ENCODE data around the gene RHBDL2. TPM values are rescaled to one million over a fixed set of nuclear protein-coding genes. Genes with fewer than 3 reads are reported as not detected.
"Not testable (repeated sequence)": the region's sequence is repeated elsewhere in the genome, so short reads cannot be mapped to it uniquely, and the experiment has no call there.

The RHBDL2 gene
- total RNA-seq, 1 donor from 2014 or later, result not detected

DNA sequence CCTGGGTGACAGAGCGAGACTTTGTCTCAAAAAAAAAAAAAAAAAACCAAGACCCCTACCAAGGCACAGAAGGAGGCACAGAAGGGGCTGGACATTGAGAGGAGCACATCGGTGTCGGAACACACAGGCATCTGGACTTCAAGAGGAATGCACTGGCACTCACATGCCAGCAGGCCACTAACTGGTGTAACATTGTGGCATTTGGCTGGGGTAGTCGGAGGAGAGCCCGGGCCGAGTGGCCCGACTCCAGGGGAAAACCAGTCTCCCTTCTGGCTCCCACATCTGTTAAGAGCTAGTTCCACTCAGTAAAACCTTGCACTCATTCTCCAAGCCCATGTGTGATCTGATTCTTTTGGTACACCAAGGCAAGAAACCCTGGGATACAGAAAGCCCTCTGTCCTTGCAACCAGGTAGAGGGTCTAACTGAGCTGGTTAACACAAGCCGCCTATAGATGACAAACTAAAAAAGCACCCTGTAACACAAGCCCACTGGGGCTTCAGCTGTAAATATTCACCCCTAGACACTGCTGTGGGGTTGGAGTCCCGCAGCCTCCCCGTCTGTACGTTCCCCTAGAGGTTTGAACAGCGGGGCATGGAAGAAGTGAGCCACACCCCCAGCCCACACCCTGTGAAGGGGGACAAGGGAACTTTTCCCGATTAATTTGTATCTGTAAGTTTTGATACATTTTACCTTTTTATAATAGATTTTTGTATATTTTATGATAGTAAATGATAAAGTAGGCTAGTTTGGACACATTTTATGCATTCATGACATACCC lies 32.2 kb upstream of the RHBDL2 start:
- CTCF ChIA-PET, result no interaction called here
- POLR2A ChIA-PET, result no interaction called here
- DNase-seq, result no peak
- no peaks in the 10 kb centered on the region for H3K27me3 Mint-ChIP-seq
- ATAC-seq (ENCODE audit: low read depth), result no peak
- TF ChIP-seq CTCF (IDR thresholded peaks at IDR 0.05), result no peak
- peaks cover 6% of the 10 kb centered on the region for H3K9me3 Mint-ChIP-seq
- no peak overlapping the region for H3K27ac Mint-ChIP-seq
- H3K36me3 Mint-ChIP-seq (ENCODE audit: low read depth), result no peaks in the 10 kb centered on the region
- intact Hi-C loops (cut with micrococcal nuclease), result no loop called here
- no peaks in the 10 kb centered on the region for H3K4me1 Mint-ChIP-seq
- H3K4me3 Mint-ChIP-seq, result no peak overlapping the region

- DNase-seq; H3K27me3 Mint-ChIP-seq; POLR2A ChIA-PET; H3K9me3 Mint-ChIP-seq; intact Hi-C loops (cut with micrococcal nuclease); H3K4me3 Mint-ChIP-seq; H3K4me1 Mint-ChIP-seq; H3K36me3 Mint-ChIP-seq (ENCODE audit: low read depth); ATAC-seq (ENCODE audit: low read depth); H3K27ac Mint-ChIP-seq; CTCF ChIA-PET: not testable (repeated sequence)
Observed at GRCh38 chr1:38973145-38973544, 31.5 kb upstream of the RHBDL2 start.

DNA sequence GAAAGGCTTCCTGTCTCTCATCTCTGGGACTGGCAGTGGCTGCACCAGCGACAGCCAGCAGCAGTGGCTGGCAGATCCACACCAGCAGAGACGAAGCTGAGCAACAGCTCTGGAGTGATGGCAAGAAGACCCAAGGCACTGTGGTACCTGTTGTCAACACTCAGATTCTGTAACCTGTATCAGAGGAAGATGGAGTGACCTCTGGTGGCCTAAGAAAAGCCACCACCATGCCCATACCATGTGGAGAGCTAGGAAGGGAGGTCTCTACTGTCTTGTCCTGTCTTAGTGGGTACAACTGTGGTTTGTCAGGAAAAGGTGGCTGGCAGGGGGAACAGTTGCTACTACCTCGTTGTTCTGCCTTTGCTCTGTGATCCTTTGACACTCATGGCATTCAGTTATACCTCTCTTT lies 22.5 kb upstream of the RHBDL2 start:
- no peak overlapping the region for H3K27ac Mint-ChIP-seq
- POLR2A ChIA-PET, result no interaction called here
- CTCF ChIA-PET, result interaction anchor here (1.7 kb wide), 1 partner anchor 8 kb away, joined by 4 read pairs; no protein-coding TSS in a partner anchor
- H3K9me3 Mint-ChIP-seq, result no peaks in the 10 kb centered on the region
- TF ChIP-seq CTCF (IDR thresholded peaks at IDR 0.05), result no peak
- no peak overlapping the region for H3K4me3 Mint-ChIP-seq
- intact Hi-C loops (cut with micrococcal nuclease), result no loop called here
- no peak for DNase-seq
- no peak for ATAC-seq (ENCODE audit: low read depth)
- H3K27me3 Mint-ChIP-seq, result peaks cover 2% of the 10 kb centered on the region
- H3K36me3 Mint-ChIP-seq (ENCODE audit: low read depth), result no peaks in the 10 kb centered on the region
- no peaks in the 10 kb centered on the region for H3K4me1 Mint-ChIP-seq

GRCh38 chr1:38962560-38962959 lies 20.9 kb upstream of the RHBDL2 start:
- TF ChIP-seq CTCF (IDR thresholded peaks at IDR 0.05), result no peak
- Mint-ChIP-seq H3K36me3 (ENCODE audit: low read depth) (no peaks in the 10 kb centered on the region), H3K27ac (no peak overlapping the region), H3K9me3 (no peaks in the 10 kb centered on the region), H3K27me3 (peaks cover 2% of the 10 kb centered on the region), H3K4me1 (no peaks in the 10 kb centered on the region), H3K4me3 (no peak overlapping the region)
- ATAC-seq (ENCODE audit: low read depth) (no peak), DNase-seq (no peak)
- POLR2A ChIA-PET, result no interaction called here
- intact Hi-C loops (cut with micrococcal nuclease), result no loop called here
- CTCF ChIA-PET, result no interaction called here

DNA sequence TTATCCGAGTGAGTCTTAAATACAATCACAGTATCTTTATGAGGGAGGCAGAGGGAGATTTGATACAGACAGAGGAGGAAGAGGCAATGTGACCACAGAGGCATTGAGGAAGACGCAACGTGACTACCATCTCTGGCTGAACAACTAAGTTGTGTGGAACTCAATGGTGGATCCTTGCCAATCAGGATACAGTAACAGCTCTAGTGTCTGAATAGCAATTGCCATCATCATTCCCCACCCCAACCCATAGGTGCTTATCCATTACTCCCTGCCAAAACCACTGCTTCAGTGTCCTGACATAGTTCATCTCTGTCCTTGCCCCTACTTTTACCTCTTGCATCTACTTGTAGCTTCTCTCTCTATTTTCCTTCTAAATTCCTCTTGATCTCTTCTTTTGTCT lies 20.5 kb upstream of the RHBDL2 start:
- Mint-ChIP-seq H3K27me3 (peaks cover 2% of the 10 kb centered on the region), H3K4me3 (no peak overlapping the region), H3K27ac (no peak overlapping the region), H3K36me3 (ENCODE audit: low read depth) (no peaks in the 10 kb centered on the region), H3K9me3 (no peaks in the 10 kb centered on the region), H3K4me1 (no peaks in the 10 kb centered on the region)
- TF ChIP-seq CTCF (IDR thresholded peaks at IDR 0.05), result no peak
- CTCF ChIA-PET, result no interaction called here
- no peak for DNase-seq
- POLR2A ChIA-PET, result no interaction called here
- intact Hi-C loops (cut with micrococcal nuclease), result no loop called here
- no peak for ATAC-seq (ENCODE audit: low read depth)

GRCh38 chr1:38958967-38959366 lies 17.3 kb upstream of the RHBDL2 start:
- Mint-ChIP-seq H3K27ac (no peak overlapping the region), H3K4me1 (no peaks in the 10 kb centered on the region), H3K36me3 (ENCODE audit: low read depth) (no peaks in the 10 kb centered on the region), H3K9me3 (no peaks in the 10 kb centered on the region), H3K27me3 (peaks cover 2% of the 10 kb centered on the region), H3K4me3 (no peak overlapping the region)
- CTCF ChIA-PET, result no interaction called here
- POLR2A ChIA-PET, result no interaction called here
- intact Hi-C loops (cut with micrococcal nuclease), result no loop called here
- DNase-seq (no peak), ATAC-seq (ENCODE audit: low read depth) (no peak)
- no peak for TF ChIP-seq CTCF (IDR thresholded peaks at IDR 0.05)

All from activated B cell treated with CpG ODN at 0.5 μM for 24 hours (primary cell).